ENCODE results near the gene SLC9A5. TPM values are rescaled to one million over a fixed set of nuclear protein-coding genes. Genes with fewer than 3 reads are reported as not detected.

The SLC9A5 gene
- total and polyA plus RNA-seq, 9 of the 15 experiments (the other 6 are each of a cell fraction or from before 2014, with no cell fraction given), result 0.06 to 3.1 (median 1.2) TPM

DNA sequence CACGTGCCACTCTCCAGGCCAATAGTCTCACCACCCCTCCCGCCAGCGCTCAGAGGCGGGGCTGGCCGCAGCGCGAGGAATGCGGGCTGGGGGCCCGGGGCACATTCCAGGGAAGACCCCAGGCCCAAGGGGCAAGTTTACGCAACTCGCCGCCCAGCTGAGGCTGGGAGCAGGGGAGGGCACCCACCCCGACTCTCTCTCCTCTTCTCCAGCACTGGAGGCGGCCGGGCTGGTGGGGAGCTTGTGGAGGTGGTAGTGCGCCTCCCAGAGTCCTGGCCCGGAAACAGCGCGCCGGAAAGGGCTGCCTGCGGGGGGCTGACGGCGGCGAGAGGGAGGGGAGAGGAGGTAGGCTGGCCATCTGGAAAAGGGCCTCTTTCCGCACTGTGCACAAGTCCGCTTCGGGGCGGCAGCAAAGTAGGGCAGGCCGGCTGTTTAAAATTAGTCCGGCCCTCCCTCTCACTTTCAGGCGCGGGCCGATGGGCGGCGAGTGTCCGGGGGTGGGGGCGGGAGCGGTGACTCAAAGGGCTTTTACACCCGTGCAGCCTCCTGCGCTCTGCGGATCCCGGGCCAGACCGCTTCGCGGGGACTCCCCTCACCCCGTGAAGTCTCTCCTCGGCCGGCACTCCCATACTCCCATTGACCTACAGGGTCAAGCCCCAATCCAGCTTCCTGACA, 2.6 kb upstream of the SLC9A5 start (continued):
- TF ChIP-seq, protein P1, sequence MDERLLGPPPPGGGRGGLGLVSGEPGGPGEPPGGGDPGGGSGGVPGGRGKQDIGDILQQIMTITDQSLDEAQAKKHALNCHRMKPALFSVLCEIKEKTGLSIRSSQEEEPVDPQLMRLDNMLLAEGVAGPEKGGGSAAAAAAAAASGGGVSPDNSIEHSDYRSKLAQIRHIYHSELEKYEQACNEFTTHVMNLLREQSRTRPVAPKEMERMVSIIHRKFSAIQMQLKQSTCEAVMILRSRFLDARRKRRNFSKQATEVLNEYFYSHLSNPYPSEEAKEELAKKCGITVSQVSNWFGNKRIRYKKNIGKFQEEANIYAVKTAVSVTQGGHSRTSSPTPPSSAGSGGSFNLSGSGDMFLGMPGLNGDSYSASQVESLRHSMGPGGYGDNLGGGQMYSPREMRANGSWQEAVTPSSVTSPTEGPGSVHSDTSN (CRISPR knock-in tag; IDR thresholded peaks at IDR 0.05; ENCODE audit: low read depth), result no peak
- TF ChIP-seq, protein P1 (tag; conservative IDR thresholded peaks at IDR 0.05; ENCODE audit: low read depth), result no peak
- TF ChIP-seq, protein P2, sequence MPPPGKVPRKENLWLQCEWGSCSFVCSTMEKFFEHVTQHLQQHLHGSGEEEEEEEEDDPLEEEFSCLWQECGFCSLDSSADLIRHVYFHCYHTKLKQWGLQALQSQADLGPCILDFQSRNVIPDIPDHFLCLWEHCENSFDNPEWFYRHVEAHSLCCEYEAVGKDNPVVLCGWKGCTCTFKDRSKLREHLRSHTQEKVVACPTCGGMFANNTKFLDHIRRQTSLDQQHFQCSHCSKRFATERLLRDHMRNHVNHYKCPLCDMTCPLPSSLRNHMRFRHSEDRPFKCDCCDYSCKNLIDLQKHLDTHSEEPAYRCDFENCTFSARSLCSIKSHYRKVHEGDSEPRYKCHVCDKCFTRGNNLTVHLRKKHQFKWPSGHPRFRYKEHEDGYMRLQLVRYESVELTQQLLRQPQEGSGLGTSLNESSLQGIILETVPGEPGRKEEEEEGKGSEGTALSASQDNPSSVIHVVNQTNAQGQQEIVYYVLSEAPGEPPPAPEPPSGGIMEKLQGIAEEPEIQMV (tag; conservative IDR thresholded peaks at IDR 0.05; ENCODE audit: low read depth), result no peak
- no peak for TF ChIP-seq BACH1 (tag; IDR thresholded peaks at IDR 0.05)
- TF ChIP-seq ZNF76 (CRISPR knock-in tag; IDR thresholded peaks at IDR 0.05; ENCODE audit: borderline replicate concordance), result no peak
- peak; percentile 82 for TF ChIP-seq GABPA (tag; conservative IDR thresholded peaks at IDR 0.05; ENCODE audit: low read depth)
- TF ChIP-seq ZNF23 (CRISPR knock-in tag; IDR thresholded peaks at IDR 0.05), result no peak
- TF ChIP-seq FOXA3 (CRISPR knock-in tag; conservative IDR thresholded peaks at IDR 0.05 in 1 of 2, IDR thresholded peaks at IDR 0.05 in 1 of 2), result peak in 1 of 2 experiments; percentile 75; a peak in 2 of 4 replicates
- TF ChIP-seq ZFP30 (CRISPR knock-in tag; IDR thresholded peaks at IDR 0.05; ENCODE audit: borderline replicate concordance), result no peak
- TF ChIP-seq, protein P3, sequence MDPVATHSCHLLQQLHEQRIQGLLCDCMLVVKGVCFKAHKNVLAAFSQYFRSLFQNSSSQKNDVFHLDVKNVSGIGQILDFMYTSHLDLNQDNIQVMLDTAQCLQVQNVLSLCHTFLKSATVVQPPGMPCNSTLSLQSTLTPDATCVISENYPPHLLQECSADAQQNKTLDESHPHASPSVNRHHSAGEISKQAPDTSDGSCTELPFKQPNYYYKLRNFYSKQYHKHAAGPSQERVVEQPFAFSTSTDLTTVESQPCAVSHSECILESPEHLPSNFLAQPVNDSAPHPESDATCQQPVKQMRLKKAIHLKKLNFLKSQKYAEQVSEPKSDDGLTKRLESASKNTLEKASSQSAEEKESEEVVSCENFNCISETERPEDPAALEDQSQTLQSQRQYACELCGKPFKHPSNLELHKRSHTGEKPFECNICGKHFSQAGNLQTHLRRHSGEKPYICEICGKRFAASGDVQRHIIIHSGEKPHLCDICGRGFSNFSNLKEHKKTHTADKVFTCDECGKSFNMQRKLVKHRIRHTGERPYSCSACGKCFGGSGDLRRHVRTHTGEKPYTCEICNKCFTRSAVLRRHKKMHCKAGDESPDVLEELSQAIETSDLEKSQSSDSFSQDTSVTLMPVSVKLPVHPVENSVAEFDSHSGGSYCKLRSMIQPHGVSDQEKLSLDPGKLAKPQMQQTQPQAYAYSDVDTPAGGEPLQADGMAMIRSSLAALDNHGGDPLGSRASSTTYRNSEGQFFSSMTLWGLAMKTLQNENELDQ (CRISPR knock-in tag; IDR thresholded peaks at IDR 0.05; ENCODE audit: borderline replicate concordance), result 0 out of 2 replicates have a peak, but pooled peaks have one; percentile 44
- TF ChIP-seq, protein P4, sequence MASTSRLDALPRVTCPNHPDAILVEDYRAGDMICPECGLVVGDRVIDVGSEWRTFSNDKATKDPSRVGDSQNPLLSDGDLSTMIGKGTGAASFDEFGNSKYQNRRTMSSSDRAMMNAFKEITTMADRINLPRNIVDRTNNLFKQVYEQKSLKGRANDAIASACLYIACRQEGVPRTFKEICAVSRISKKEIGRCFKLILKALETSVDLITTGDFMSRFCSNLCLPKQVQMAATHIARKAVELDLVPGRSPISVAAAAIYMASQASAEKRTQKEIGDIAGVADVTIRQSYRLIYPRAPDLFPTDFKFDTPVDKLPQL (IDR thresholded peaks at IDR 0.05; ENCODE audit: extremely low read depth, insufficient read length), result no peak
- no peak for TF ChIP-seq PTRF (tag; IDR thresholded peaks at IDR 0.05)
- no peak for TF ChIP-seq TAF7 (tag; IDR thresholded peaks at IDR 0.05)
- 0 out of 2 replicates have a peak, but pooled peaks have one; percentile 5 for TF ChIP-seq ZNF121 (CRISPR knock-in tag; conservative IDR thresholded peaks at IDR 0.05)
- TF ChIP-seq MECOM (CRISPR knock-in tag; IDR thresholded peaks at IDR 0.05), result no peak
- TF ChIP-seq ZNF133 (CRISPR knock-in tag; IDR thresholded peaks at IDR 0.05), result no peak
- TF ChIP-seq, protein P5, sequence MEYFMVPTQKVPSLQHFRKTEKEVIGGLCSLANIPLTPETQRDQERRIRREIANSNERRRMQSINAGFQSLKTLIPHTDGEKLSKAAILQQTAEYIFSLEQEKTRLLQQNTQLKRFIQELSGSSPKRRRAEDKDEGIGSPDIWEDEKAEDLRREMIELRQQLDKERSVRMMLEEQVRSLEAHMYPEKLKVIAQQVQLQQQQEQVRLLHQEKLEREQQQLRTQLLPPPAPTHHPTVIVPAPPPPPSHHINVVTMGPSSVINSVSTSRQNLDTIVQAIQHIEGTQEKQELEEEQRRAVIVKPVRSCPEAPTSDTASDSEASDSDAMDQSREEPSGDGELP (CRISPR knock-in tag; IDR thresholded peaks at IDR 0.05; ENCODE audit: borderline replicate concordance), result peak; percentile 88
- TF ChIP-seq FOSL1 (tag; conservative IDR thresholded peaks at IDR 0.05), result peak; percentile 75
- no peak for TF ChIP-seq CBFB (CRISPR knock-in tag; IDR thresholded peaks at IDR 0.05)
- no peak; the same call in 1 of the 2 replicates for TF ChIP-seq BRD4 (IDR thresholded peaks at IDR 0.05)

All from K562 (cell line).